Activated CD8-positive, alpha-beta memory T cell treated with anti-CD3 and anti-CD28 coated beads, Interleukin-2, amount 10 ng/mL, durations not matched to agents 7 days and 5 days (primary cell): ENCODE results near the gene THPO. TPM values are rescaled to one million over a fixed set of nuclear protein-coding genes. Genes with fewer than 3 reads are reported as not detected.

ENCODE experiments used
- ATAC-seq: fragments of 150-1000 bp; cut with Tn5 transposase; one replicate; pipeline ENCODE4 v1.10.0; 2021; ENCODE audit warnings: moderate library complexity
- CTCF ChIA-PET: fragments of 350-600 bp; sonication (Branson Sonifier 250); formaldehyde crosslinking; loops from one replicate; lab custom pipeline; 2021; ENCODE audit warnings: antibody characterized with exemption; lab: Charles Lee
- DNase-seq: peaks from one replicate; pipeline ENCODE4 v3.0.0-alpha.2; 2020
- H3K27ac Mint-ChIP-seq: one replicate; pipeline ENCODE4 v1.8.0; 2021; ENCODE audit warnings: mild to moderate bottlenecking, mixed read lengths
- H3K27me3 Mint-ChIP-seq: one replicate; pipeline ENCODE4 v1.8.0; 2021; ENCODE audit warnings: mixed read lengths
- H3K36me3 Mint-ChIP-seq: one replicate; pipeline ENCODE4 v1.8.0; 2021; ENCODE audit warnings: mild to moderate bottlenecking, mixed read lengths
- H3K4me1 Mint-ChIP-seq: one replicate; pipeline ENCODE4 v1.8.0; 2021; ENCODE audit warnings: mixed read lengths
- H3K4me3 Mint-ChIP-seq: one replicate; pipeline ENCODE4 v1.8.0; 2021; ENCODE audit warnings: mild to moderate bottlenecking, moderate library complexity, mixed read lengths
- H3K9me3 Mint-ChIP-seq: one replicate; pipeline ENCODE4 v1.8.0; 2022; ENCODE audit warnings: low read depth, mixed read lengths
- total RNA-seq, 2 experiments: library from RNA; stranded (reverse); gene quantifications; one replicate each; pipeline ENCODE4 v1.2.3, GENCODE V29; 2021

Gene THPO
- total RNA-seq, 2 experiments from 2014 or later = not detected

DNA sequence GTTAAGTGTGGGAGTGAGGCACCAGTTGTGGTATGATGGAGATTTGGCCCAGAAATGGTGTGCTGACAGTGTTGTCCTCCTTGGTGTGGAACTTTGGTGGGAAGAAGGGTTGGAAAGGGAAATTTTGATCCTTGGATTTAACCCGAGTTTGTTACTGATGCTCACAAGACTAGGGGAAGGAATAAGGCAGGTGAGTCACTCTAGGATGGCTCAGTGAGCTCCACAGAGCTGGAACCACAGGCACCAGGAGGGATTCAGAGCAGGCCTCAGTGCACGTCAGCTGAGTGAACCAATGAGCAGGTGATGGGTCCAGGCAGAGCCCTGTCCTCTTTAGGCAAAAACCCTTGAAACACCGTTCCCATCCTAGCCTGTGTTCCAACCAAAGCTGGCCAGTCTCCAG lies 13.3 kb upstream of the THPO start:
- Mint-ChIP-seq H3K36me3 (no peaks in the 10 kb centered on the region), H3K4me1 (no peaks in the 10 kb centered on the region), H3K4me3 (no peak overlapping the region), H3K27me3 (peaks cover 21% of the 10 kb centered on the region), H3K27ac (no peak overlapping the region), H3K9me3 (no peaks in the 10 kb centered on the region)
- CTCF ChIA-PET = interaction anchor here (1.2 kb wide), 1 partner anchor 20 kb away, joined by 4 read pairs; no protein-coding TSS in a partner anchor
- DNase-seq (no peak), ATAC-seq (no peak)

DNA sequence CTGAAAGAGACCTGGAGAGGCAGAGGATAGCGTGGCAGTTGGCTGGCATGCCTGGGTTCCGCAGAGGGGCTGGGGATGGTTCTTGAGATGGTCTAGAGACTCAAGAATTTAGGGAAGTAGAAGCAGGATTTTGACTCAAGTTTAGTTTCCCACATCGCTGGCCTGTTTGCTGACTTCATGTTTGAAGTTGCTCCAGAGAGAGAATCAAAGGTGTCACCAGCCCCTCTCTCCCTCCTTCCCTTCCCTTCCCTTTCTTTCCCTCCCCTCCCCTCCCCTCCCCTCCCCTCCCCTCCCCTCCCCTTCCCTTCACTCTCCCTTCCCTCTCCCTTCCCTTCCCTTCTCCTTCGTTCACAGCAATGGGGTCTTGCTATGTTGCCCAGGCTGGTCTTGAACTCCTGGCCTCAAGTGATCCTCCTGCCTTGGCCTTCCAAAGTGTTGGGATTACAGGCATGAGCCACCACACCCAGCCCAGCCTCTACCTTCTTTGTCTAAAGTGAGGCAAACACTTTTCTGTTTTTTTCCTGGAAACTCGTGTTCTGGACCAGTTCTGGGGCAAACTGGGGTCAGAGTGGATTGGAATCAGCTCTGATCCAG lies 12.0 kb upstream of the THPO start:
- Mint-ChIP-seq H3K4me3 (no peak overlapping the region), H3K4me1 (no peaks in the 10 kb centered on the region), H3K27me3 (peaks cover 16% of the 10 kb centered on the region), H3K9me3 (no peaks in the 10 kb centered on the region), H3K36me3 (no peaks in the 10 kb centered on the region), H3K27ac (no peak overlapping the region)
- ATAC-seq = no peak
- CTCF ChIA-PET = interaction anchor here (1.4 kb wide), 1 partner anchor 18 kb away, joined by 4 read pairs; no protein-coding TSS in a partner anchor
- DNase-seq = no peak

DNA sequence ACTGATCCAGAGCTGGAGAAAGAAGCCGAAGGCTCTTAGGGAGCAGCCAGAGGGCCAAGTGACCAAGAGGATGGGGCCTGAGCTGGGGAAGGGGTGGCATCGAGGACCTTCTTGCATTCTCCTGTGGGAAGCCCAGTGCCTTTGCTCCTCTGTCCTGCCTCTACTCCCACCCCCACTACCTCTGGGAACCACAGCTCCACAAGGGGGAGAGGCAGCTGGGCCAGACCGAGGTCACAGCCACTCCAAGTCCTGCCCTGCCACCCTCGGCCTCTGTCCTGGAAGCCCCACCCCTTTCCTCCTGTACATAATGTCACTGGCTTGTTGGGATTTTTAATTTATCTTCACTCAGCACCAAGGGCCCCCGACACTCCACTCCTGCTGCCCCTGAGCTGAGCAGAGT lies 11.4 kb upstream of the THPO start:
- CTCF ChIA-PET = interaction anchor here (1.4 kb wide), 1 partner anchor 18 kb away, joined by 4 read pairs; no protein-coding TSS in a partner anchor
- Mint-ChIP-seq H3K36me3 (no peaks in the 10 kb centered on the region), H3K9me3 (no peaks in the 10 kb centered on the region), H3K27me3 (peaks cover 13% of the 10 kb centered on the region), H3K4me1 (no peaks in the 10 kb centered on the region), H3K27ac (no peak overlapping the region), H3K4me3 (no peak overlapping the region)
- no peak for ATAC-seq
- DNase-seq = no peak

DNA sequence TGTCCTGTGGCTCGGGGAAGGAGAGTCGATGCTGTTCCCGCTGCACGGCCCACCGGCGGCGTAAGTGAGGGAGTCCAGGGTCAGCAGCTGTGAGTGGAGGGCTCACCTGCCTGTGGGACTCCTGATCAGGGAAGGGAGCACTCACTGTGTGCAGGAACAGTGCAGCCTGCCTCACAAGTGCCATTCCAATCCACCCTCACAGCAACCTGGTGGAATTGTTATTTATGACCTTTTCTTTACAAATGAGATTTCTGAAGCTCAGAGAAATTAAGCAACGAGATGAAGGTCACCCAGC lies 10.9 kb upstream of the THPO start:
- Mint-ChIP-seq H3K4me3 (no peak overlapping the region), H3K4me1 (no peaks in the 10 kb centered on the region), H3K36me3 (no peaks in the 10 kb centered on the region), H3K27me3 (peaks cover 13% of the 10 kb centered on the region), H3K27ac (no peak overlapping the region), H3K9me3 (no peaks in the 10 kb centered on the region)
- no peak for ATAC-seq
- CTCF ChIA-PET = interaction anchor here (1.4 kb wide), 1 partner anchor 17 kb away, joined by 4 read pairs; no protein-coding TSS in a partner anchor
- no peak for DNase-seq

DNA sequence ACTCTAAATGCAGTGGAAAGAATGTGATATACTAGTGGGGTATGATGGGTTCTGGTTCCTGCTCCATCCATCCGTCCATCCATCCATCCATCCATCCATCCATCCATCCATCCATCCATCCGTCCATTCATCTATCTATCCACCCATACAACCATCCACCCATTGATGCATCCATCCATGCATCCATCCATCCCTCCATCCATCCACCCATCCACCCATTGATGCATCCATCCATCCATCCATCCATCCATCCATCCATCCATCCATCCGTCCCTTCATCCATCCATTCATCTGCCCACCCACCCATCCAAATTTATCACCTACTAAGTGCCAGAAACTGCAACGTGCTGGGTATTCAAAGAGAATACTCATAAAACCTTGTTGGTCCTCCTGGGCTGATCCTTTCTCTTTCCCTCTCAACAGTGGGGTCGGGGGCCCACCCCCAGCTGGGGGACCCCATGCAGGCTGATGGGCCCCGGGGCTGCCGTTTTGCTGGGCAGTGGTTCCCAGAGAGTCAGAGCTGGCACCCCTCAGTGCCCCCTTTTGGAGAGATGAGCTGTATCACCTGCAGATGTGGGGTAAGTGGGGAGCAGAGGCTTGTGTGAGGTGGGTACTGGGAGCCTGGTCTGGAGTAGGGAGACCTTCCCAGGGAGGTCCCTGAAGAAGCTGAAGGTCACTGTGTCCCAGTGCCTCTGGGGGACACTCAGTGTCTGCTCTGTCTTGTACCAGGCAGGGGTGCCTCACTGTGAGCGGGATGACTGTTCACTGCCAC lies 10.3 kb upstream of the THPO start:
- ATAC-seq (no peak), DNase-seq (no peak)
- no peak overlapping the region for H3K27ac Mint-ChIP-seq
- H3K9me3 Mint-ChIP-seq = no peaks in the 10 kb centered on the region
- H3K4me3 Mint-ChIP-seq = no peak overlapping the region
- H3K36me3 Mint-ChIP-seq = no peaks in the 10 kb centered on the region
- peaks cover 14% of the 10 kb centered on the region for H3K27me3 Mint-ChIP-seq
- H3K4me1 Mint-ChIP-seq = no peaks in the 10 kb centered on the region
- CTCF ChIA-PET = interaction anchor here (1.4 kb wide), 1 partner anchor 17 kb away, joined by 4 read pairs; no protein-coding TSS in a partner anchor

DNA sequence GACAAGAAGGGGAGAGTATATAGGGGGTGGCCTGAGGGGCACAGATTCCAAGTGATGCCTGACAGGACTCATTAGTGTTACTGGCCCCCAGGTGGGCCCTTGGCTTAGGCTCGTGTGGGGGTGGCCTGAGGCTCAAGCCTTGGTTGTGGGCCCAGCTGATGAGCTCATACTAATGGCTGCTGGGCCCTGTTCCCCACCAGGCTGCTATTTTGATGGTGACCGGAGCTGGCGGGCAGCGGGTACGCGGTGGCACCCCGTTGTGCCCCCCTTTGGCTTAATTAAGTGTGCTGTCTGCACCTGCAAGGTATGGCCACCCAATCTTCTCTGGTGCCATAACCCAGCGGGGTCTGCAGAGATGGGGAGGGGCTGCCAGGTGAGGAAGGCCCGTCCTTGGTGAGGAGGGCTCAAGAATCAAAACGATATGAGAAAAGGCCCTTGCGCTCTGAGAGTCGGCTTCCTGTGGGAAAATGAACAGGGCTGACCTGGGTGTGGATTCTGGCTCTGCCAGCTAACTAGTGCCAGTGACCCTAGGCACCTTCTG lies 9.2 kb upstream of the THPO start:
- no peaks in the 10 kb centered on the region for H3K4me1 Mint-ChIP-seq
- CTCF ChIA-PET = interaction anchor here (1.0 kb wide), 1 partner anchor 154 kb away, joined by 4 read pairs; no protein-coding TSS in a partner anchor
- no peak for DNase-seq
- H3K4me3 Mint-ChIP-seq = no peak overlapping the region
- H3K27ac Mint-ChIP-seq = no peak overlapping the region
- no peaks in the 10 kb centered on the region for H3K36me3 Mint-ChIP-seq
- H3K27me3 Mint-ChIP-seq = peaks cover 25% of the 10 kb centered on the region
- no peak for ATAC-seq
- H3K9me3 Mint-ChIP-seq = no peaks in the 10 kb centered on the region

DNA sequence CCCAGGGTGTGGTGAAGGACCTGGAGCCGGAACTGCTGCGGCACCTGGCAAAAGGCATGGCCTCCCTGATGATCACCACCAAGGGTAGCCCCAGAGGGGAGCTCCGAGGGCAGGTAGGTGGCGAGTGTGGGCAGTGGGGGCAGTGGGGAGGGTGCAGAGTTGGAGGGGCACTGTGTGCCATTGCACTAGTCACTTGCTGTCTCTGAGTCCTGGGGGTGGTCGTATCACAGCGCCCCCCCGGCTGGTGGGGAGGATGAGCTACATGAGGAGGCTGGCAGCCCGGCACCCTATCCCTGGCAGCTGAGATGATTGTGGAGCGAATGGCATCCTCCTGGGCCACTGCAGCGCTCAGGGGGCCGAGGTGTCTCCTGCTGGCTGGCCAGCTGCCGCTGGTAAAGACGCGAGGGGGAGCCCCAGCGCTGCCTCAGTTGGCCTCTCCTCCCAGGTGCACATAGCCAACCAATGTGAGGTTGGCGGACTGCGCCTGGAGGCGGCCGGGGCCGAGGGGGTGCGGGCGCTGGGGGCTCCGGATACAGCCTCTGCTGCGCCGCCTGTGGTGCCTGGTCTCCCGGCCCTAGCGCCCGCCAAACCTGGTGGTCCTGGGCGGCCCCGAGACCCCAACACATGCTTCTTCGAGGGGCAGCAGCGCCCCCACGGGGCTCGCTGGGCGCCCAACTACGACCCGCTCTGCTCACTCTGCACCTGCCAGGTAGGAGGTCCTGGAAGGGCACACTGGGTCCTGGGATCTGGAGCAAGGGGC lies 8.2 kb upstream of the THPO start:
- DNase-seq (no peak), ATAC-seq (no peak)
- Mint-ChIP-seq H3K4me3 (no peak overlapping the region), H3K36me3 (no peaks in the 10 kb centered on the region), H3K27me3 (peaks cover 33% of the 10 kb centered on the region), H3K27ac (no peak overlapping the region), H3K4me1 (no peaks in the 10 kb centered on the region), H3K9me3 (no peaks in the 10 kb centered on the region)
- CTCF ChIA-PET = interaction anchor here (0.8 to 3.1 kb wide), 3 partner anchors 15 to 32 kb away, joined by 3 to 21 read pairs (median 3); no protein-coding TSS in a partner anchor

DNA sequence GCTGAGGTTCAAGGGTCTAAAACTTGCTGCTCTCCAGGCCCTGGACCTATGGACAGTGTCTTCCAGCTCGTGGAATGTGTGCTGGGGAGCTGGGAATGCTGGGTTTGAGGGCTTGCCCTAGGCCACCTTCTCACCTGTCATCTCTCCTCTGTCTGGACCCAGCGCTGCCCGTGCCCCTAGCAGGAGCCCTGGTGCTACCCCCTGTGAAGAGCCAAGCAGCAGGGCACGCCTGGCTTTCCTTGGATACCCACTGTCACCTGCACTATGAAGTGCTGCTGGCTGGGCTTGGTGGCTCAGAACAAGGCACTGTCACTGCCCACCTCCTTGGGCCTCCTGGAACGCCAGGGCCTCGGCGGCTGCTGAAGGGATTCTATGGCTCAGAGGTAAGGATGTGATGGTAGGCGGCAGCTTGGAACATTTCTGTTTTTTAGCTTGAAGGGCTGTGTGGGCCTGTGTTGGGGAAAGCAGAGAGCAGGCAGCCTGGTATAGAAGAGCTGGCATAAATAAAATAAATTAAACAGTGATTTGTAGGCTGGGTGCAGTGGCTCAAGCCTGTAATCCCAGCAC lies 6.9 kb upstream of the THPO start:
- DNase-seq = no peak
- Mint-ChIP-seq H3K36me3 (no peaks in the 10 kb centered on the region), H3K27me3 (peaks cover 32% of the 10 kb centered on the region), H3K27ac (no peak overlapping the region), H3K4me3 (no peak overlapping the region), H3K9me3 (no peaks in the 10 kb centered on the region), H3K4me1 (peaks cover 4% of the 10 kb centered on the region)
- CTCF ChIA-PET = interaction anchor here (0.8 to 3.1 kb wide), 4 partner anchors 13 to 31 kb away, joined by 3 to 21 read pairs (median 3); no protein-coding TSS in a partner anchor
- ATAC-seq = no peak

DNA sequence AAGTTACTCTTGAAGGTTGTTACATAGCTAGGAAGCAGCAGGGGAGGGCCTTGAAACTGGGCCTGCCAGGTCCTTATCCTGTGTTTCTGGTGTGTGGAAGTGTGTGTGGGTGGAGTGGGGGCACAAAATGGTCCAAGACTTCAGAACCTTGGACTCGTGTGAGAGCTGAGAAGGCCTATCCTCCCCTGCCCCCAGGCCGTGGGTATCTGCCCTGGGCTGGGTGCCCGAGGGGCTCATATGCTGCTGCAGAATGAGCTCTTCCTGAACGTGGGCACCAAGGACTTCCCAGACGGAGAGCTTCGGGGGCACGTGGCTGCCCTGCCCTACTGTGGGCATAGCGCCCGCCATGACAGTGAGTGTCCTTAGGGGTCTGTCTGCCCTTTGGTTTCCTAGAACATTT lies 6.3 kb upstream of the THPO start:
- DNase-seq (no peak), ATAC-seq (no peak)
- Mint-ChIP-seq H3K4me1 (peaks cover 4% of the 10 kb centered on the region), H3K9me3 (no peaks in the 10 kb centered on the region), H3K36me3 (no peaks in the 10 kb centered on the region), H3K4me3 (no peak overlapping the region), H3K27ac (no peak overlapping the region), H3K27me3 (peaks cover 35% of the 10 kb centered on the region)
- CTCF ChIA-PET = interaction anchor here (3.1 kb wide), 1 partner anchor 13 kb away, joined by 21 read pairs; no protein-coding TSS in a partner anchor

DNA sequence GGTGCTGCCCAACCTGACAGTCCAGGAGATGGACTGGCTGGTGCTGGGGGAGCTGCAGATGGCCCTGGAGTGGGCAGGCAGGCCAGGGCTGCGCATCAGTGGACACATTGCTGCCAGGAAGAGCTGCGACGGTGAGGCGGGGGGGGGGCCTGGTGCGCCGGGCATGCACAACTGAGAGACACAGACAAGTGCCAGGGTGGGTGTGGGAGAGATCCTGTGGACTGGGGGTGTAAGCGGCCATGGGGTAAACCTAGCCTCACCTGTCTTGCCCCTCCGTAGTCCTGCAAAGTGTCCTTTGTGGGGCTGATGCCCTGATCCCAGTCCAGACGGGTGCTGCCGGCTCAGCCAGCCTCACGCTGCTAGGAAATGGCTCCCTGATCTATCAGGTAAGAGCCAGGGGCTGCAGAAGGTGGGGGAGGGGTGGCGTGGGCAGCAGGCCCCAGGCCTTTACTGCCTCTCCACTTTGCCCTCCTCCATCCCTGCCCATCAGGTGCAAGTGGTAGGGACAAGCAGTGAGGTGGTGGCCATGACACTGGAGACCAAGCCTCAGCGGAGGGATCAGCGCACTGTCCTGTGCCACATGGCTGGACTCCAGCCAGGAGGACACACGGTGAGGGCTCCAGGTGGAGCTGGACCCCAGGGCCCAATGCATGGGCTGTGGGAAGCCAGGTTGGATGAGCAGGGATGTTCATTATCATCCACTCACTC lies 5.2 kb upstream of the THPO start:
- CTCF ChIA-PET = interaction anchor here (0.7 to 3.1 kb wide), 2 partner anchors 12 to 78 kb away, joined by 4 to 21 read pairs; no protein-coding TSS in a partner anchor
- Mint-ChIP-seq H3K4me1 (peaks cover 4% of the 10 kb centered on the region), H3K27me3 (peaks cover 42% of the 10 kb centered on the region), H3K9me3 (no peaks in the 10 kb centered on the region), H3K36me3 (no peaks in the 10 kb centered on the region), H3K4me3 (no peak overlapping the region), H3K27ac (no peak overlapping the region)
- no peak for ATAC-seq
- DNase-seq = no peak

DNA sequence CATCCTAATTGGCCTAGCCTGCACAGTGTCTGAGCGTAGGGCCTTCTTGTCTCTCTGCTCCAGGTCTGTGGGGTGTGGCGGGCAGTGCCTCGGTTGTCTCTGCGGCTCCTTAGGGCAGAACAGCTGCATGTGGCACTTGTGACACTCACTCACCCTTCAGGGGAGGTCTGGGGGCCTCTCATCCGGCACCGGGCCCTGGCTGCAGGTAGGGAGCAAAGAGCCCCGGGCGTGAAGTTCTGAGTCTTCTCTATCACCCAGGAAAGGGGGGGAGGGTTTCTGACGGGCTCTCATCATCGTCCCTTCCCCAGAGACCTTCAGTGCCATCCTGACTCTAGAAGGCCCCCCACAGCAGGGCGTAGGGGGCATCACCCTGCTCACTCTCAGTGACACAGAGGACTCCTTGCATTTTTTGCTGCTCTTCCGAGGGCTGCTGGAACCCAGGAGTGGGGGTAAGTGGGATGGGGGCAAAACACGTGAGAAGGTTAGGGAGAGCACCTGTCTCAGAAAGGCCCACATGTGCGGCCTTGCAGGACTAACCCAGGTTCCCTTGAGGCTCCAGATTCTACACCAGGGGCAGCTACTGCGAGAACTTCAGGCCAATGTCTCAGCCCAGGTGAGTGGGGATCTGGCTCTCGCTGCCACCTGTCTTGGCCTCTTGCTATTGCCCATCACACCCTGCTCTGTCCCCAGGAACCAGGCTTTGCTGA lies 4.5 kb upstream of the THPO start:
- CTCF ChIA-PET = no interaction called here

More for the DNA sequence above, 4.5 kb upstream of the THPO start:
- Mint-ChIP-seq H3K27me3 (peaks cover 49% of the 10 kb centered on the region), H3K9me3 (no peaks in the 10 kb centered on the region), H3K27ac (no peak overlapping the region), H3K4me1 (peaks cover 4% of the 10 kb centered on the region), H3K4me3 (no peak overlapping the region), H3K36me3 (no peaks in the 10 kb centered on the region)
- no peak for ATAC-seq
- DNase-seq = no peak
